HG02678 (cell line): Measurements from ENCODE around the gene DRC1.

ENCODE experiments used
- ATAC-seq: cut with Tn5 transposase; IDR thresholded peaks from one replicate; pipeline ENCODE4 v1.9.1; 2021; ENCODE audit warnings: mild to moderate bottlenecking, moderate library complexity; ENCODE audit not compliant: unreplicated experiment

Gene DRC1

GRCh38 chr2:26489213-26489850 lies 87.6 kb downstream of the DRC1 start:
- no peak for ATAC-seq

GRCh38 chr2:26491563-26492167 lies 89.9 kb downstream of the DRC1 start:
- ATAC-seq = no peak

GRCh38 chr2:26492749-26493515 lies 91.2 kb downstream of the DRC1 start:
- ATAC-seq = no peak

- no peak for ATAC-seq
These were observed 91.8 kb downstream of the DRC1 start for GRCh38 chr2:26493566-26493965.

- no peak for ATAC-seq
These were observed 92.5 kb downstream of the DRC1 start for GRCh38 chr2:26494199-26494598.

- no peak for ATAC-seq
These were observed 93.2 kb downstream of the DRC1 start for GRCh38 chr2:26494891-26495290.

GRCh38 chr2:26495705-26496297 lies 94.1 kb downstream of the DRC1 start:
- ATAC-seq = no peak

GRCh38 chr2:26500406-26500805 lies 98.7 kb downstream of the DRC1 start:
- no peak for ATAC-seq

- ATAC-seq = peak; percentile 70
These were observed 101.6 kb downstream of the DRC1 start for GRCh38 chr2:26503231-26503880.

GRCh38 chr2:26504002-26504401 lies 102.3 kb downstream of the DRC1 start:
- no peak for ATAC-seq

- ATAC-seq = no peak
These were observed 104.6 kb downstream of the DRC1 start for GRCh38 chr2:26506279-26506678.
